SW480 (cell line): ENCODE results near the gene TTC21A.
A peak's percentile ranks its signal among the peaks of the same experiment; 100 is the strongest.
"Not testable (repeated sequence)": the region's sequence is repeated elsewhere in the genome, so short reads cannot be mapped to it uniquely, and the experiment has no call there.

Experiments used
- DNase-seq: peaks from one replicate; pipeline ENCODE4 v3.0.0-alpha.2; 2016; ENCODE audit warnings: low spot score

The TTC21A gene, protein sequence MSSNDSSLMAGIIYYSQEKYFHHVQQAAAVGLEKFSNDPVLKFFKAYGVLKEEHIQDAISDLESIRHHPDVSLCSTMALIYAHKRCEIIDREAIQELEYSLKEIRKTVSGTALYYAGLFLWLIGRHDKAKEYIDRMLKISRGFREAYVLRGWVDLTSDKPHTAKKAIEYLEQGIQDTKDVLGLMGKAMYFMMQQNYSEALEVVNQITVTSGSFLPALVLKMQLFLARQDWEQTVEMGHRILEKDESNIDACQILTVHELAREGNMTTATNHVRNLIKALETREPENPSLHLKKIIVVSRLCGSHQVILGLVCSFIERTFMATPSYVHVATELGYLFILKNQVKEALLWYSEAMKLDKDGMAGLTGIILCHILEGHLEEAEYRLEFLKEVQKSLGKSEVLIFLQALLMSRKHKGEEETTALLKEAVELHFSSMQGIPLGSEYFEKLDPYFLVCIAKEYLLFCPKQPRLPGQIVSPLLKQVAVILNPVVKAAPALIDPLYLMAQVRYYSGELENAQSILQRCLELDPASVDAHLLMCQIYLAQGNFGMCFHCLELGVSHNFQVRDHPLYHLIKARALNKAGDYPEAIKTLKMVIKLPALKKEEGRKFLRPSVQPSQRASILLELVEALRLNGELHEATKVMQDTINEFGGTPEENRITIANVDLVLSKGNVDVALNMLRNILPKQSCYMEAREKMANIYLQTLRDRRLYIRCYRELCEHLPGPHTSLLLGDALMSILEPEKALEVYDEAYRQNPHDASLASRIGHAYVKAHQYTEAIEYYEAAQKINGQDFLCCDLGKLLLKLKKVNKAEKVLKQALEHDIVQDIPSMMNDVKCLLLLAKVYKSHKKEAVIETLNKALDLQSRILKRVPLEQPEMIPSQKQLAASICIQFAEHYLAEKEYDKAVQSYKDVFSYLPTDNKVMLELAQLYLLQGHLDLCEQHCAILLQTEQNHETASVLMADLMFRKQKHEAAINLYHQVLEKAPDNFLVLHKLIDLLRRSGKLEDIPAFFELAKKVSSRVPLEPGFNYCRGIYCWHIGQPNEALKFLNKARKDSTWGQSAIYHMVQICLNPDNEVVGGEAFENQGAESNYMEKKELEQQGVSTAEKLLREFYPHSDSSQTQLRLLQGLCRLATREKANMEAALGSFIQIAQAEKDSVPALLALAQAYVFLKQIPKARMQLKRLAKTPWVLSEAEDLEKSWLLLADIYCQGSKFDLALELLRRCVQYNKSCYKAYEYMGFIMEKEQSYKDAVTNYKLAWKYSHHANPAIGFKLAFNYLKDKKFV (N-terminal part only)

DNA sequence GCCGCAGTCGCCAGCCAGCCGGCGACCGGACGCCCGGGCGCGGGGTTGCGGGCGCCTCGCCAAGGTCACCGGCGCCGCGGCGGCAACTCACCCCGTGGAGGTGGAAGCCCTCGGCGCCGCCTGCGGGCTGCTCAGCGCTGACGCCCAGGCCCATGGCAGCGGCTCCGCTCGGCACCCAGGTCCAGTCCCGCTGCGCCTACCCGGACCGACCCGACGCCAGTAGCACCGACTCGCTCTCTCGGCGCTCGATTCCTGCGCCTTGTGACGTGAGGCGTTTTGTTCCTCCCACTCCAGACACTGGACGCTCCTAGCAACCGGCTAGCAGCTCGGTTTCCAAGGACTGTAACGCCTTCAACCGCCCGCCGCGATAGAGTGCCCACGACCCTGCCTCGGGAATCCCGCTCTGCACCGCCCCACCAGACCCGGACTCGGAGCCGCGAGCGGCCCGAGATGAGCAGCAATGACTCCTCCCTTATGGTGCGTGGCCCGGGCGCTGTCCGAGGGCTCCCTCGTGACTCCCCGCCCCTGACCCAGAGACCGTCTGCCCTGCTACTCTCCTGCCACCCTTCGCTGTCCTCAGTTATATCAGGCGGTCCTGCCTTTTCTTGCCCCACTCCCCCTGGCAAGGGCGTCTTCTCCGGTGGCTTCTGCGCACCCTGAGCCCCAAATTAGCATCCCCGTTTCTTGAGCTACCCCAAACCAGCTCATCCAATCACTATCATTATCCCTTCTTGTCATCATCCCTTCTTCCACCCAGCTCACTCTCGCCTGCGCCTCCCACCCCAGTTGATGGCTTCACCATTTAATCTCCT, at the start of gene TTC21A, which contains the start of gene GORASP1:
TSS of gene TTC21A (plus strand) at position 293 of the 812 bp plus-strand sequence. CDS start at position 451, 158 bp downstream.
TSS of gene GORASP1 (minus strand) at position 240 of the 812 bp plus-strand sequence. CDS start at position 154, 86 bp downstream.
- DNase-seq = peak; percentile 77

DNA sequence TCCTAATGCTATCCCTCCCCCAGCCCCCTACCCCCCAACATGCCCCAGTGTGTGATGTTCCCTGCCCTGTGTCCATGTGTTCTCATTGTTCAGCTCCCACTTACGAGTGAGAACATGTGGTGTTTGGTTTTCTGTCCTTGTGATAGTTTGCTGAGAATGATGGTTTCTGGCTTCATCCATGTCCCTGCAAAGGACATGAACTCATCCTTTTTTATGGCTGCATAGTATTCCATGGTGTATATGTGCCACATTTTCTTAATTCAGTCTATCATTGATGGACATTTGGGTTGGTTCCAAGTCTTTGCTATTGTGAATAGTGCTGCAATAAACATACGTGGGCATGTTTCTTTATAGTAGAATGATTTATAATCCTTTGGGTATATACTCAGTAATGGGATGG, 46.3 kb upstream of the TTC21A start:
- not testable (repeated sequence) for DNase-seq

DNA sequence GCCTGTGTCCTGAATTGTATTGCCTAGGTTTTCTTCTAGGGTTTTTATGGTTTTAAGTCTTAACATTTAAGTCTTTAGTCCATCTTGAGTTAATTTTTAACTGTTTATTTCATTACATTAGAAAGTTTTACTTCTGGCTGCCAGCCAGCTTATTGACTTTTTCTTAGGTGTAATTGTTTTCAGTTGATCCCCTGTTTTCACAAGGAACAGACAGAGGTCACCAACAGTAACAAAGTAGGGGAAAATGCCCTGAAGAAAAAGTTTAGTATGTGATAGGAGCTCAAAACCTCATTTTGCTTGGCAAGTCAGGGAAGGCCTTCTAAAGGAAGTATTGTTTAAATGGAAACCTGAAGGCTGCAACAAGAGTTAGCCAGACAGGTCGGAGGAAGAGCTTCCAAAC, 45.3 kb upstream of the TTC21A start:
- no peak for DNase-seq

GRCh38 chr3:39063143-39063542, 44.3 kb upstream of the TTC21A start:
- DNase-seq = no peak

GRCh38 chr3:39064646-39065045, 42.8 kb upstream of the TTC21A start:
- DNase-seq = no peak

GRCh38 chr3:39065197-39065596, 42.3 kb upstream of the TTC21A start:
- DNase-seq = peak; percentile 44

DNA sequence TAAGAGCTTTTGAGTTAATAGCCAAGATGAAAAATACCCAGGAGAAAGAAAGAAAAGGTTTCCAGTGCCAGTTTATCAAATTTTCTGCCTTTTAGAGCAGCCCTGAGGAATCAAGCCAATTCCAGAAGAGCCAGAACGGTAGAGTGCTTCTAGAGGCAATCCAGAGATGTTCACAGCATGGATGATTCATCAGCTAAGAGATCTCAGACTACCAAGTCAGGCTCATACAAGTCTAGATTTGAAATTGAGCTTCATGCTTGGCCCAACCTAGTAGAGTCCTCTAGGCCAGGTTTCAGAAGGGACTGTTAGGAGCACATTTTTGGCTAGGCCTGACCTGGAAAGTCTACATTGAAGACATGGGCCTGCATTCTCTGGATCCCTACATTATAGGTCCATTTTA, 40.2 kb upstream of the TTC21A start:
- DNase-seq = no peak

DNA sequence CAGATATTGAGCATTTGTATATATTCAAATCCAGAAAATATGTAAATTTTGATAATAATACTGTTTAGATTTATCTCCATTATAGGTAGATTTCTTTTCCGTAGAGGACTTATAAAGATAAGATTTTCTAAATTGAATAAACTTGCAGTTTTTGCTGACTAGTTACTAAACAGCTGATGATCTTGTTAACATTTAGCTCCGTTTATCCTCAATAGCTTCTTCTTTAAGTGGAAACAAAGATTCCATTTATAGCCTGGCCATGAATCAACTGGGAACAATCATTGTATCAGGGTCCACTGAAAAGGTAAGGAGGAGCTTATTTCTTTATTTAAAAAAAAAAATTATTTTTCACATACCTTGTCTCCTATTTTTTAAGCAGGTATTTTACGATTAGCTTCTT, 38.9 kb upstream of the TTC21A start:
- DNase-seq = no peak

DNA sequence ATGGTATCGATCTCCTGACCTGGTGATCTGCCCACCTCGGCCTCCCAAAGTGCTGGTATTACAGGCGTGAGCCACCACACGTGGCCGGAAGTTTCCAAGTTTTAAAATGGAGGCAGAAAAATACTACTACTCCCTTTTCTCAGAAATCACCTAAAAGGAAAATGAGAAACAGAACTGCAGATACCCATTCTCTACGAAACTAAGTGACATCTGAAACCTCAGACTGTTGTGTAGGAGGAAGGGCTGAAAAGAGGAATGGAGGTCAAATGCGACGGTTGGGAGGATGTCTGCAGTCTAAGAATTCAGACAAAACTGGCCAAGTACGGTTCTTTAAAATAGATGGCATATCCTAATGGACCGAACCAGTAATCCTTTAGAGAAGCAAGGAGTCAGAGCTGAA, 31.6 kb upstream of the TTC21A start:
- no peak for DNase-seq

GRCh38 chr3:39079530-39079929, 27.9 kb upstream of the TTC21A start:
- DNase-seq = no peak

- no peak for DNase-seq
These were observed 27.5 kb upstream of the TTC21A start for GRCh38 chr3:39080026-39080425.

GRCh38 chr3:39082666-39083313, 24.7 kb upstream of the TTC21A start:
- no peak for DNase-seq

GRCh38 chr3:39086144-39086543, 21.3 kb upstream of the TTC21A start:
- no peak for DNase-seq

DNA sequence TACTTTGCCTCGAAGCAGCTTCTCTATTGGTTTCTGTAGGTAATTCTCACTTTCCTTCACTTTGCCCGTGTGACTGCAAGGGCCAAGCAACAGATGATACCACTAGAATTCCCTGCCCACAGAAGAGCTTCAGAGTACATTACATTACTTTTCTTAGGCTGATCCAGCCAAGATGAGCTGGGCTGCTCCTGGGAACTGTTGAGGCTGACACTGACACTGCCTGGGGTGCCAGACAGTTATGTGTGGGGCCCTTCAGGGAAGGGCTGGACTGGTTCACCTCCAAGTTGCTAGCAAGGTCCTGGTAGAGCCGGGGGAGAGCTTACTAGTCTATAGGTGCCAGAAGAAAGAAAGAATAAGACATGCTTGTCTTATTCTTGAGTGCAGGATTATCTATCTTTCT, 19.0 kb upstream of the TTC21A start:
- DNase-seq = no peak

GRCh38 chr3:39088889-39089288, 18.6 kb upstream of the TTC21A start:
- no peak for DNase-seq

DNA sequence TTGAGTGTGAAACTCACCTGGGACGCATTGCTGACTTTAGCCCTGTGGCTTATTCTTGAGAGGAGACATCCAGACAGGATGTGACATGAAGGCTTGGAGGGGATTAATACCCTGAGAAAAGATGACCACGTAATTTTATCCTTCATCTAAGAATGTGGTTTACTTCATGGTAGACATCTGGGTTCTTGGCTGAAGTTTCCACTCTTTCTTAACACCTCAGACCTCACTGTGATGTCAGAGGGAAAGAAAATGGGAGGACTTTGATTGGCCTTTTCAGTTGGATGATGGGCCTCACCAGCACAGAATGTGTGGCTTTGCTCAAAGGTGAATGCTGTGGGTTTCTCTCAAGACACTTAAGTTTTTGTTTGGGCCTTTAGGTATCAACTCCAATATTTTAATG, 16.6 kb upstream of the TTC21A start:
- DNase-seq = no peak

DNA sequence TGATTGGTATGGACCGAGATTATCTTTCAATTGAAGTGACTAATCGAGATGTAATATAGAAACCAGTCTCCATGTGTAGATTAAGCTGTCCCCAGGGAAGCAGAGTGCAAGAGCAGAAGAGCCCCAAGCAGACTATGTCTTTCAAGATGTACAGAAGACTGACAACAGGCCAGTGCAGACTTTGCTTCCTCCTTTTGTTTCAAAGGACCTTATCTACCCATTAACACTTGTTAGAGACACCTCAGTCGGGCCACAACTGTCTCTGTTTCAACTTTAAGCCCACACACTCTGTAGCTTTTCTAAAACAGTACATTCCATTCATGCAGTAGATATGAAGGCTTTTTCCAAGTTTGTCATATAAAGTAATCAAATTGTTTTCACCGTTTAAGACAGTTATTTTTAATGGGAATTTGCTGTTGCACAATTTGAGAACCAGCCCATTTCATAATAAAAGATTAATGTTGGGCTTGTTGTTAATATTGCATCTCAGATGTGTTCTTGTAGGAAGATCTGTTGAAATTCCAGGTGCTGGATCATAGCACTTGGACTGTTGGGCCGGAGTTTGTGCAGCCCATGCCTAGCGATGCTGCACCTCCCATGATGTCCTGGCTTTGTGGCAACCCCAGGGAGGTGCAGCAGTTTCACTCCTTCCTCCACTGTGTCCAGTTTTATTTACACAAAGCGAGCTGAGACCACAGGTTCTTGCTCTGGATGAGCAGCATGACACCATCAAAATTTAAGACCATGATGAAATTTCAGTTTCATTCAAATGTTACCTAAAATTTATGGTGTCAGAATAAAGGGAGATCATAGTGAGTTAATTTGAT, 12.4 kb upstream of the TTC21A start:
- DNase-seq = no peak

- DNase-seq = no peak
These were observed 11.7 kb upstream of the TTC21A start for GRCh38 chr3:39095778-39096177.

DNA sequence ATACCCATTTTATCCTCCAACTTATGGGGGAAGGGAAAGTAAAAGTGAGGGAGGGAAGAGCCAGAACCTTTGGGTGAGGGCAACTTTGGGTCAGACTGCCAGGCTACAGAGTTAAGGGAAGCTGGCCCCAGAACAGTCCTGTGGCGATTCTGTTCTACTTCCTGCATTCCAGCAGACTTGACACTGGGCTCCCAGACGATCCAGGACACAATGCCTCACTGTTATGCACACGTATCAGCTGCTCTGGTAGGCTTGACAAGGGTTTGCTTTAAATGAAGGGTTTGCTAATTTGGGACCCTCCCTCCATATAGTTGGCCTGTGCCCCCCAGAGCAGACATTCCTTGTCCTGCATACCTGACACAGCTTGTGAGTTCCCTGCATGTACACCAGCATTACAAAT, 10.7 kb upstream of the TTC21A start:
- DNase-seq = peak; percentile 16
